ENCODE results near the gene RAD52.

RAD52 gene

DNA sequence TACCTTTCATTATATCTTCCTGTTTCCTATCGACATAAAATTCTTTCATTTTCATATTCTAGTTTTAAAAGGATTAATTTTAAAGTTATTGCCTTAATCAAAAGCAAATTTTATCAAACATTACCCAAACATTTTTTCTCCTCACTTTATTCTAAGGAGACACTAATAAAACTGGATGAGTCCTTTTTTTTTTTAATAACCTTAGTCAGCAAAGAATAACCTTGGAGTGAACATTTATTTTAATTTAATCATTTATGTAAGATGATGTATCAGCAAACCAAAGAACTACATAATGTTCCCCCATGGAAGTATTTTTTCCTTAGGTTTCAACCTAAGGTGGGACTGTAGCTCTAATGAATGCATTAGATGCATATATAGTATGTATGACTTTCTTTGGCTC is 83.9 kb downstream of the RAD52 start:
- no peak for DNase-seq

- no peak for DNase-seq
These were observed 86.2 kb downstream of the RAD52 start for GRCh38 chr12:863285-863684.

GRCh38 chr12:862303-862911 is 87.1 kb downstream of the RAD52 start:
- no peak for DNase-seq

Data from activated gamma-delta T cell treated with Interleukin-2 at 50 U/mL for 16 hours (primary cell).